HEK293T (cell line): ENCODE data around the gene C1QL4.

Experiments
- ARNT ChIP-seq: fragments of 450-650 bp; IDR thresholded peaks from 2 replicates; pipeline ENCODE4 v1.6.1; 2017; ENCODE audit warnings: mild to moderate bottlenecking
- BHLHE40 ChIP-seq: fragments of 450-650 bp; IDR thresholded peaks from 2 replicates; pipeline ENCODE4 v1.6.1; 2016; ENCODE audit warnings: mild to moderate bottlenecking, moderate library complexity, borderline replicate concordance
- FOXA1 ChIP-seq: fragments of 450-650 bp; IDR thresholded peaks from 2 replicates; pipeline ENCODE4 v1.6.1; 2016; ENCODE audit warnings: mild to moderate bottlenecking
- FOXK2 ChIP-seq: fragments of 450-650 bp; IDR thresholded peaks from 2 replicates; pipeline ENCODE4 v1.6.1; 2016; ENCODE audit warnings: mild to moderate bottlenecking
- FOXM1 ChIP-seq: fragments of 450-650 bp; IDR thresholded peaks from 2 replicates; pipeline ENCODE4 v1.6.1; 2017; ENCODE audit warnings: mild to moderate bottlenecking, borderline replicate concordance
- HDGF ChIP-seq: fragments of 450-650 bp; IDR thresholded peaks from 2 replicates; pipeline ENCODE4 v1.6.1; 2017; ENCODE audit warnings: antibody characterized with exemption, borderline replicate concordance
- PKNOX1 ChIP-seq: fragments of 450-650 bp; IDR thresholded peaks from 2 replicates; pipeline ENCODE4 v1.6.1; 2016
- SP1 ChIP-seq: fragments of 450-650 bp; IDR thresholded peaks from 2 replicates; pipeline ENCODE4 v1.6.1; 2017
- SUZ12 ChIP-seq: fragments of 450-650 bp; IDR thresholded peaks from 2 replicates; pipeline ENCODE4 v1.6.1; 2016; ENCODE audit warnings: mild to moderate bottlenecking
- TARDBP ChIP-seq: fragments of 450-650 bp; IDR thresholded peaks from 2 replicates; pipeline ENCODE4 v1.6.1; 2016
- ZNF384 ChIP-seq: fragments of 450-650 bp; IDR thresholded peaks from 2 replicates; pipeline ENCODE4 v1.6.1; 2016

- TF ChIP-seq ARNT: no peak
- no peak for TF ChIP-seq TARDBP
- TF ChIP-seq SUZ12: no peak
- no peak for TF ChIP-seq PKNOX1
- TF ChIP-seq FOXK2: no peak
- no peak for TF ChIP-seq SP1
- no peak for TF ChIP-seq FOXM1
- TF ChIP-seq FOXA1: no peak
- no peak for TF ChIP-seq BHLHE40
- TF ChIP-seq HDGF: no peak
- no peak for TF ChIP-seq ZNF384
Observed at GRCh38 chr12:49340095-49340870, 3.3 kb upstream of the C1QL4 start.
